ENCODE measurements around the gene FAAP20. TPM values are rescaled to one million over a fixed set of nuclear protein-coding genes. Genes with fewer than 3 reads are reported as not detected.

The FAAP20 gene
- total and polyA plus RNA-seq, 9 of the 15 experiments (the other 6 are each of a cell fraction or from before 2014, with no cell fraction given): 0.58 to 143 (median 9.9) TPM

DNA sequence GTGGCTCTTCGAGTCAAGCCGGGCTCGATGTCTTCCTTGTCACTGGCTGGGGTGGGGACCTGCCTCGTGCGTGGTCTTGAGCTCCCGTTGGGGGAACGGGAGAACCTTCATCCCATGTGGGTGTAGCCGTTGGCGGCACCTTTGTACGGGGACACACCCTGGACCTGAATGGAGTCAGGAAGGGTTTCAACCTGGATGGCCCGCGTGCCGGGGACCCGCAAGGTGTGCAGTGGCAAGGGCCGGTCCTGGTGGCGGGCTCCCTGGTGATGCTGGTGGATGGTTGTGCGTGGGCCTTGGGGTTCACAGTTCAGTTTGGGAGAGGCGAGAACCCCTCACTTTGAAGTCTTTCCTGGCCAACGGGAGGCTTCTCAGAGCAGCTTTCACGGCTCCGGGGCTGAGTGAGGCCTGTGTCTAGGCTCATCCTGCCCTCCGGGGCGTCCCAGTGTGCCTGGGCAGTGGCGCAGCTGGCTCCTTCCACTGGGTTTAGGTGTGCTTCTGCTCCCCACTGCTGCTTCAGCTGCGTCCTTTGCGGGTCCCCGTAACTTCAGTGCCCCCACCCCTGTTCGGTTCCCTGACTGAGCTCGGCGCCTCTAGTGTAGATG is 44.9 kb upstream of the FAAP20 start:
- peak in 1 of 4 experiments; percentile 36 for DNase-seq (ENCODE audit: extremely low read depth in 1 of 4, low spot score in 3 of 4)
- H4K20me1 ChIP-seq (replicated peaks; ENCODE audit: control insufficient read depth, insufficient read depth, low read length): peaks cover 60% of the 10 kb centered on the region; the same call in 1 of the 2 replicates
- BruUV-seq (replicated peaks): no TSS peak
- CTCF ChIA-PET (ENCODE audit: low intra/inter-chr PET ratio): no interaction called here
- POLR2A ChIA-PET: interaction anchor here (0.6 to 5.7 kb wide), 5 partner anchors 9 to 866 kb away, joined by 3 to 33 read pairs (median 5); partner anchors contain the start of gene SKI
- in situ Hi-C loops (cut with MboI) (no loop called here), intact Hi-C loops (cut with micrococcal nuclease) (no loop called here)
- H3K9me3 ChIP-seq (replicated peaks; ENCODE audit: control insufficient read depth, insufficient read depth, low read depth, low read length): no peaks in the 10 kb centered on the region
- no peak overlapping the region for H3K4me2 ChIP-seq (ENCODE audit: insufficient read depth, low read length)
- peaks cover 21% of the 10 kb centered on the region for H3K9me1 ChIP-seq (ENCODE audit: control insufficient read depth, insufficient read depth, low read length)
- no peak overlapping the region for H3K4me3 ChIP-seq
- 90% methylated on average over 29 of the region's 30 CpGs for WGBS (ENCODE audit: insufficient coverage, low coverage, missing lambda C conversion rate)
- peaks cover under 1 to 69% of the 10 kb centered on the region in 2 experiments for H3K4me1 ChIP-seq (replicated peaks in 1 of 2; ENCODE audit: control insufficient read depth in 2 of 2, insufficient read depth in 2 of 2, low read length in 2 of 2)
- FAIRE-seq: no peak
- peaks cover 96% of the 10 kb centered on the region for H3K79me2 ChIP-seq (ENCODE audit: control insufficient read depth, insufficient read depth, low read length)
- H3K36me3 ChIP-seq (ENCODE audit: control insufficient read depth, insufficient read depth, low read length): peaks cover 34% of the 10 kb centered on the region; the same call in 1 of the 3 replicates
- no peak for ATAC-seq
- H3K9ac ChIP-seq (ENCODE audit: insufficient read depth in 1 of 2, low read depth in 2 of 2, low read length in 2 of 2): peak overlapping the region in 1 of 2 experiments; percentile 60; a peak in 2 of 4 replicates
- no peaks in the 10 kb centered on the region for H3K27me3 ChIP-seq (ENCODE audit: control insufficient read depth in 2 of 2, insufficient read depth in 2 of 2, low read length in 2 of 2)
- H3K27ac ChIP-seq (ENCODE audit: extremely low read depth, low read depth, low read length): no peak overlapping the region
- no peak for TF ChIP-seq GABPA (tag; conservative IDR thresholded peaks at IDR 0.05; ENCODE audit: low read depth)
- 0 out of 2 replicates have a peak, but pooled peaks have one; percentile 17 for TF ChIP-seq POLR2G (IDR thresholded peaks at IDR 0.05; ENCODE audit: low read depth, low read length)
- no peak overlapping the region for H2AFZ ChIP-seq (ENCODE audit: low read depth, low read length)

GRCh38 chr1:2239013-2239370 is 44.4 kb upstream of the FAAP20 start:
- Histone ChIP-seq H3K4me1 (replicated peaks in 1 of 2; ENCODE audit: control insufficient read depth in 2 of 2, insufficient read depth in 2 of 2, low read length in 2 of 2) (peaks cover 5 to 74% of the 10 kb centered on the region in 2 experiments), H4K20me1 (replicated peaks; ENCODE audit: control insufficient read depth, insufficient read depth, low read length) (peaks cover 65% of the 10 kb centered on the region; the same call in 1 of the 2 replicates), H3K36me3 (ENCODE audit: control insufficient read depth, insufficient read depth, low read length) (peaks cover 34% of the 10 kb centered on the region; the same call in 1 of the 3 replicates), H3K9ac (ENCODE audit: insufficient read depth in 1 of 2, low read depth in 2 of 2, low read length in 2 of 2) (peak overlapping the region in 1 of 2 experiments; percentile 76; a peak in 2 of 4 replicates), H3K4me3 (no peak overlapping the region), H3K9me3 (replicated peaks; ENCODE audit: control insufficient read depth, insufficient read depth, low read depth, low read length) (no peaks in the 10 kb centered on the region), H3K27ac (ENCODE audit: extremely low read depth, low read depth, low read length) (no peak overlapping the region), H2AFZ (ENCODE audit: low read depth, low read length) (no peak overlapping the region), H3K9me1 (ENCODE audit: control insufficient read depth, insufficient read depth, low read length) (peaks cover 23% of the 10 kb centered on the region), H3K79me2 (ENCODE audit: control insufficient read depth, insufficient read depth, low read length) (peaks cover 96% of the 10 kb centered on the region), H3K27me3 (ENCODE audit: control insufficient read depth in 2 of 2, insufficient read depth in 2 of 2, low read length in 2 of 2) (no peaks in the 10 kb centered on the region), H3K4me2 (ENCODE audit: insufficient read depth, low read length) (no peak overlapping the region)
- ATAC-seq (no peak), DNase-seq (ENCODE audit: extremely low read depth in 1 of 4, low spot score in 3 of 4) (no peak), FAIRE-seq (no peak)
- ChIA-PET CTCF (ENCODE audit: low intra/inter-chr PET ratio) (no interaction called here), POLR2A (interaction anchor here (0.6 to 5.7 kb wide), 4 partner anchors 8 to 865 kb away, joined by 3 to 33 read pairs (median 4); no protein-coding TSS in a partner anchor)
- in situ Hi-C loops (cut with MboI): no loop called here
- no TSS peak for BruUV-seq (replicated peaks)
- WGBS (ENCODE audit: insufficient coverage, low coverage, missing lambda C conversion rate): 98% methylated on average over 6 of the region's 6 CpGs
- no peak for TF ChIP-seq TEAD1 (CRISPR knock-in tag; IDR thresholded peaks at IDR 0.05)
- intact Hi-C loops (cut with micrococcal nuclease): no loop called here
